OCI-LY1 (cell line): ENCODE data around the gene ODF4.

ENCODE experiments used
- CTCF ChIP-seq: fragments of 200-600 bp; sonication (generic), shearing (Covaris generic); IDR thresholded peaks from 2 replicates; pipeline ENCODE4 v1.5.1; 2017; ENCODE audit warnings: mild to moderate bottlenecking, antibody characterized with exemption, low read length, moderate library complexity, mixed read lengths
- EZH2 ChIP-seq: fragments of 200-600 bp; sonication (generic), shearing (Covaris generic); IDR thresholded peaks from 2 replicates; pipeline ENCODE4 v1.8.0; 2017; ENCODE audit warnings: borderline replicate concordance, mixed run types, mild to moderate bottlenecking, antibody characterized with exemption, low read length, moderate library complexity, mixed read lengths

- TF ChIP-seq CTCF: no peak
- TF ChIP-seq EZH2: no peak
Observed at GRCh38 chr17:8368193-8368592, 28.6 kb downstream of the ODF4 start.
